VCaP (cell line): ENCODE results near the gene FNIP2.
A peak's percentile ranks its signal among the peaks of the same experiment; 100 is the strongest.

Experiments
- H3K27ac ChIP-seq: fragments of 450-650 bp; 2 replicates; pipeline ENCODE4 v1.5.1; 2017
- CTCF ChIP-seq: fragments of 450-650 bp; conservative IDR thresholded peaks from 2 replicates; pipeline ENCODE4 v1.5.1; 2017; ENCODE audit warnings: mild to moderate bottlenecking, moderate library complexity

FNIP2 gene

DNA sequence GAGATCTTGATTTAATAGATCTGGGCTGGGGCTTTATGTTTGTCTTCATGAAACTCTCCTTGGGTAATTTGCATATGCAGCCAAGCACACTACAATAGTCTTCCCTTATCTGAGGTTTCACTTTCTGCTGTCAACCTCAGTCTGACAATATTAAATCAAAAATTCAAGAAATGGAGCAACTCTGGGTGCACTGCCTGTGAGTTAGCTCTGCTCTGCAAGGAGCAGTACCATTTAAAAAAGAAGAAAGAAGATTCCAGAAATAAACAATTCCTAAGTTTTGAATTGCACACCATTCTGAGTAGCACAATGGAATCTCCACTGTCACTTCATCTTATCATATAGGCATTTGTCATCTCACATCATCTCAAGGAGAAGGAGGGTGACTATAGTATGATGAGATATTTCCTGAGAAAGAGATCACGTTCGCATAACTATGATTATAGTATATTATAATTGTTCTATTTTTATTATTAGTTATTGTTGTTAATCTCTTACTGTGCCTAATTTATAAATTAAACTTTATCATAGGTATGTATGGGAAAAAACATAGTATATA lies 9.4 kb downstream of the FNIP2 start:
- peak overlapping the region; percentile 85 for H3K27ac ChIP-seq
- TF ChIP-seq CTCF, result no peak

GRCh38 chr4:158778712-158779111 lies 9.9 kb downstream of the FNIP2 start:
- H3K27ac ChIP-seq, result peak overlapping the region; percentile 85
- no peak for TF ChIP-seq CTCF

- TF ChIP-seq CTCF, result peak; percentile 21; the same call in 1 of the 2 replicates
- peak overlapping the region; percentile 85 for H3K27ac ChIP-seq
Observed at GRCh38 chr4:158781963-158782362, 13.1 kb downstream of the FNIP2 start.

DNA sequence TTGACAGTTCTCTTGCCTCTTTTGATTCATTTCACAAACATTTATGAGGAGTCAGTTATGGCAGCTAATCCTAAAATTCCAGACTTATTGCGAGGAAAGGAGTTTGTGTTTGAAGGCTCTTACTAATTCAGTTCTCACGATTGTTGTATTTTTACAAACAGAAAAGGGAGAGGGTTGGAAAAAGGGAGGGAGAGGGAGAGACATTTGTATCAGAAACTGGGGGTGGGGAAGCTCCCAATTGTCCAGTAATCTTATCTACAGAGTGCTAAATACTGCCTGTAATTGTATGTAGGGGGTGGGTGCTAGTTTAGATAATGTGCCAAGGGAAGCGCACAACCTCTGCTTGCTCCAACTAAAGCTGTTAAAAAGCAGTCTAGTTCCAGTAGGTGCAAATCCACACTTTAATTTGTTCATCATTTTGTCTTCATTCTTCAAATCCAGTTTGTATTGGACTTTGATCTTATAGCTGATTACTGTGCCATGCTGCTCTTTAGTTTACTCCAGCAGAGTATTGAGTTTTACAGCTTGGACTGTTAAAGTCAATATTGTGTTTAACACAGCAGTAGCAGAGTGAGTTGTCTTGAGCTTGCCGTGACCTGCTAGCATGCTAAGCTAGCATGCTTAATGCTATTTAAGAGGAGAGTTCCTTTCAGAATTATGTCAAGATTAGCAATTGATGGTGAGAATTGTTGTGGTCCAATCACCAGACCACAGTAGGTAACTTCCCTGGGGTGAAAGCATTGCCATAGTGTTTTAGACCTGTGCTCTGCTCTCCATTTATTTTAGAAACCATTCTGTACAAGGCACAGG lies 13.9 kb downstream of the FNIP2 start:
- TF ChIP-seq CTCF, result no peak

DNA sequence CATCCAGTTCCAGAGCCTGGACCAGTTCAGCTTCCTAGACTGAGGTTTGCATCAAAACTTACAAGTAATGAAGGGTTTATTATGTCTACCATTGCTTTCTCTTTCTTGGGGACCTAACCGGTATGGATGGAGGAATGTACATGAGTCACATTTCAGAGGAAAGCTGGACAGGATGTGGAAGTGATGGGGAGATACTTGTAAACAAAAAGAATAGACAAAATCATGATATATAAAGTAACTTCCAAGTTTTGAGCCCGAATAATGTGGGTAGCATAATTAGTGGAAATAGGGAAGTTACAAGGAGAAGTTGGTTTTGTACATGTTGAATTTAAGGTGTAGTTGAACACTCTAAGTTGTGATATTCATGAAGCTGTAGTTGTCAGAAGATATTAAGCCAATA lies 15.0 kb downstream of the FNIP2 start:
- TF ChIP-seq CTCF, result no peak
- peak overlapping the region; percentile 85 for H3K27ac ChIP-seq

More for the DNA sequence above, 13.9 kb downstream of the FNIP2 start:
- peak overlapping the region; percentile 85 for H3K27ac ChIP-seq

DNA sequence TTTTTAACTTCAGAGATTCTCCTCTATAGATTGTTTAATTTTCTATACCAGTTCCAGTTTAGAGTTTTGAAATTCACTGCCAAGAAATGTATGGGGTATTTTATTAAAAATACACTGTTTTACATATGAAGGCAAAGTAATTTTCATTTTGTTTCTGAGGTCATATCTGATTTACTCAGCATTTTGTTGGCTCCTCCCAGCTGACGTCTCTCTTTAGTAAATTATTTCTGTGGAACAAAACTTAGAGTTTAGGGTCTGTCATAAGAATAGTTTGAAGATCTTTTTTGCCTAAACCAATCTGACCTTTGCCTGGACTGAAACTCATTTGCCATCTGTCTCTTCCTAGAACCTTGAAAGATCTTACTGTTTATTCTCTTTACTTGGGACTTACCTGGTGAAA lies 16.9 kb downstream of the FNIP2 start:
- peak overlapping the region; percentile 85 for H3K27ac ChIP-seq
- TF ChIP-seq CTCF, result no peak

GRCh38 chr4:158786121-158786601 lies 17.3 kb downstream of the FNIP2 start:
- H3K27ac ChIP-seq, result peak overlapping the region; percentile 85
- TF ChIP-seq CTCF, result no peak
